ENCODE data around the gene CFAP300.

DNA sequence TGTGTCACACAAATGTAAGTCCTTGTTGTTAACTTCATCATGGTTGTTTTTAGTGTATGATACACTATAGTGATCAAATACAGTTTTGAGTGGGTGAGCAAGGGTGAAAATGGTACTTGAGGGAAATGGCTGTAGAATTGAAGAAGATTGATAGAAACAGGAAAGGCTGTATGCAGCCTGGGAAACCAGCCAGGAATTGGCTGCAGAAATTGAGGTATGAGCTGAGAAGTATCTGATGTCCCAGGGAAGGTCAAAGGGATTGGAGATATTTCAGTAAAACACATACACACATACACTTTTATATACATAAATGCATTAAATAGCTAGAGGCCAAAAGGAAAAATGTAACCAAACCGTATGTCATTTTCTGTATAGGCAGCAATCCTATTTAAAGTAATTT, 49.9 kb downstream of the CFAP300 start:
- TF ChIP-seq, protein P1, sequence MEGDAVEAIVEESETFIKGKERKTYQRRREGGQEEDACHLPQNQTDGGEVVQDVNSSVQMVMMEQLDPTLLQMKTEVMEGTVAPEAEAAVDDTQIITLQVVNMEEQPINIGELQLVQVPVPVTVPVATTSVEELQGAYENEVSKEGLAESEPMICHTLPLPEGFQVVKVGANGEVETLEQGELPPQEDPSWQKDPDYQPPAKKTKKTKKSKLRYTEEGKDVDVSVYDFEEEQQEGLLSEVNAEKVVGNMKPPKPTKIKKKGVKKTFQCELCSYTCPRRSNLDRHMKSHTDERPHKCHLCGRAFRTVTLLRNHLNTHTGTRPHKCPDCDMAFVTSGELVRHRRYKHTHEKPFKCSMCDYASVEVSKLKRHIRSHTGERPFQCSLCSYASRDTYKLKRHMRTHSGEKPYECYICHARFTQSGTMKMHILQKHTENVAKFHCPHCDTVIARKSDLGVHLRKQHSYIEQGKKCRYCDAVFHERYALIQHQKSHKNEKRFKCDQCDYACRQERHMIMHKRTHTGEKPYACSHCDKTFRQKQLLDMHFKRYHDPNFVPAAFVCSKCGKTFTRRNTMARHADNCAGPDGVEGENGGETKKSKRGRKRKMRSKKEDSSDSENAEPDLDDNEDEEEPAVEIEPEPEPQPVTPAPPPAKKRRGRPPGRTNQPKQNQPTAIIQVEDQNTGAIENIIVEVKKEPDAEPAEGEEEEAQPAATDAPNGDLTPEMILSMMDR (conservative IDR thresholded peaks at IDR 0.05; ENCODE audit: low read depth, low read length), result no peak
- TF ChIP-seq EZH2phosphoT487 (IDR thresholded peaks at IDR 0.05; ENCODE audit: borderline replicate concordance, low read length) (no peak), EZH2 (IDR thresholded peaks at IDR 0.05; ENCODE audit: low read length, unreplicated experiment) (no peak)

All from PC-3 (cell line).